A549 (cell line): ENCODE data around the gene TMEM132D. TPM values are rescaled to one million over a fixed set of nuclear protein-coding genes. Genes with fewer than 3 reads are reported as not detected.

Experiments
- ATAC-seq, 2 experiments: fragments of 200-7000 bp in 1 of 2; fragments of >200 bp in 1 of 2; cut with Nextera tagmentation in 1 of 2; cut with Tn5 transposase in 1 of 2; 3 replicates each; pipeline versions ENCODE4 v1.8.0 to v1.9.1; 2018 to 2020; ENCODE audit warnings: mild to moderate bottlenecking in 1 of 2, moderate library complexity in 1 of 2
- CTCF ChIA-PET: fragments of 300-600 bp; sonication (Branson Sonifier 250); formaldehyde crosslinking; extraction: SDS; loops from one replicate; lab custom pipeline; 2021; ENCODE audit warnings: antibody characterized with exemption, inconsistent platforms; lab: Yijun Ruan, JAX
- POLR2A ChIA-PET: fragments of 350-600 bp; formaldehyde crosslinking; extraction: SDS; loops from one replicate; lab custom pipeline; 2021; ENCODE audit warnings: antibody characterized with exemption, inconsistent platforms; lab: Yijun Ruan, JAX
- DNase-seq, 2 experiments: peaks; one replicate each; pipeline versions ENCODE4 v3.0.0 to v3.0.0-alpha.2; 2011 to 2016; ENCODE audit warnings: low read depth in 1 of 2, low spot score in 1 of 2
- FAIRE-seq: peaks from 2 replicates; lab custom pipeline; 2011; peaks lifted over from hg19 to GRCh38; lab: Jason Lieb, UNC
- H3K27ac ChIP-seq, 2 experiments: fragments of >200 bp; sonication (Bioruptor Twin); formaldehyde crosslinking; 3 replicates each; pipeline ENCODE4 v1.5.1; 2016 to 2017
- H3K4me1 ChIP-seq: fragments of >200 bp; sonication (Bioruptor Twin); formaldehyde crosslinking; 3 replicates; pipeline ENCODE4 v1.6.1; 2016
- H3K4me2 ChIP-seq: fragments of >200 bp; sonication (Bioruptor Twin); formaldehyde crosslinking; 3 replicates; pipeline ENCODE4 v1.6.1; 2016
- H3K4me3 ChIP-seq: fragments of >200 bp; sonication (Bioruptor Twin); formaldehyde crosslinking; 3 replicates; pipeline ENCODE4 v1.5.1; 2016
- H3K9me3 ChIP-seq: fragments of >200 bp; sonication (Bioruptor Twin); formaldehyde crosslinking; 3 replicates; pipeline ENCODE4 v1.6.1; 2016
- BCL3 ChIP-seq: fragments of >200 bp; sonication (Bioruptor Twin); formaldehyde crosslinking; IDR thresholded peaks from 3 replicates; pipeline ENCODE4 v1.6.1; 2016
- CBX2 ChIP-seq: fragments of 200-600 bp; sonication (generic); IDR thresholded peaks from 2 replicates; pipeline ENCODE4 v1.6.1; 2016; ENCODE audit warnings: low read depth, mild to moderate bottlenecking, borderline replicate concordance
- CBX8 ChIP-seq: fragments of 200-600 bp; sonication (generic); IDR thresholded peaks from 2 replicates; pipeline ENCODE4 v1.6.1; 2016
- CEBPB ChIP-seq, 2 experiments: fragments of >200 bp in 1 of 2; sonication (Bioruptor Twin) in 1 of 2; formaldehyde crosslinking in 1 of 2; IDR thresholded peaks; 2 replicates each; pipeline ENCODE4 v1.6.1; 2012 to 2016
- CHD2 ChIP-seq: fragments of 150-350 bp; IDR thresholded peaks from 2 replicates; pipeline ENCODE4 v1.6.1; 2014; ENCODE audit warnings: low read length; ENCODE audit not compliant: partially characterized antibody
- CTCF ChIP-seq: fragments of >200 bp; sonication (Bioruptor Twin); formaldehyde crosslinking; IDR thresholded peaks from 3 replicates; pipeline ENCODE4 v1.5.1; 2016
- E2F6 ChIP-seq: IDR thresholded peaks from 2 replicates; pipeline ENCODE4 v1.6.1; 2012; ENCODE audit warnings: low read depth, borderline replicate concordance
- EP300 ChIP-seq, 2 experiments: fragments of >200 bp; sonication (Bioruptor Twin); formaldehyde crosslinking; IDR thresholded peaks; 2 replicates in 1 of 2; 3 replicates in 1 of 2; pipeline ENCODE4 v1.6.1; 2016 to 2017
- FOSL2 ChIP-seq, 2 experiments: fragments of 450-650 bp in 1 of 2; fragments of >200 bp in 1 of 2; sonication (Bioruptor Twin) in 1 of 2; formaldehyde crosslinking; IDR thresholded peaks; 2 replicates each; pipeline versions ENCODE4 v1.5.0 to v1.6.1; 2016 to 2020; ENCODE audit warnings: mild to moderate bottlenecking in 1 of 2, moderate library complexity in 1 of 2
- FOXS1 ChIP-seq: fragments of 250-450 bp; sonication (Bioruptor Pico); IDR thresholded peaks from 2 replicates; pipeline ENCODE4 v1.5.0; 2020; ENCODE audit warnings: mild to moderate bottlenecking, moderate library complexity
- HES2 ChIP-seq: fragments of >200 bp; sonication (Bioruptor Twin); formaldehyde crosslinking; IDR thresholded peaks from 2 replicates; pipeline ENCODE4 v1.6.1; 2016
- HOXB5 ChIP-seq: fragments of 250-450 bp; sonication (Bioruptor Pico); IDR thresholded peaks from 2 replicates; pipeline ENCODE4 v1.5.0; 2020; ENCODE audit warnings: mild to moderate bottlenecking, moderate library complexity
- MAFK ChIP-seq: fragments of 450-650 bp; IDR thresholded peaks from 2 replicates; pipeline ENCODE4 v1.6.1; 2014; ENCODE audit not compliant: partially characterized antibody
- MAZ ChIP-seq: fragments of 150-350 bp; IDR thresholded peaks from 2 replicates; pipeline ENCODE4 v1.6.1; 2014; ENCODE audit warnings: antibody characterized with exemption, low read depth, low read length, borderline replicate concordance
- PHF8 ChIP-seq: fragments of 200-600 bp; sonication (generic); IDR thresholded peaks from 2 replicates; pipeline ENCODE4 v1.6.1; 2016; ENCODE audit warnings: low read depth, mild to moderate bottlenecking, antibody characterized with exemption, moderate library complexity, borderline replicate concordance
- POLR2AphosphoS2 ChIP-seq: conservative IDR thresholded peaks from 2 replicates; pipeline ENCODE4 v1.6.1; 2012; ENCODE audit warnings: low read length, improper control_type of control experiment, inconsistent platforms
- RCOR1 ChIP-seq: fragments of 150-350 bp; IDR thresholded peaks from 2 replicates; pipeline ENCODE4 v1.6.1; 2014; ENCODE audit warnings: antibody characterized with exemption, low read length, low read depth
- RNF2 ChIP-seq: fragments of 200-600 bp; sonication (generic); IDR thresholded peaks from 2 replicates; pipeline ENCODE4 v1.6.1; 2016; ENCODE audit warnings: low read depth, mild to moderate bottlenecking, antibody characterized with exemption, moderate library complexity, borderline replicate concordance
- SREBF2 ChIP-seq: fragments of 450-650 bp; IDR thresholded peaks from 2 replicates; pipeline ENCODE4 v1.6.1; 2014; ENCODE audit warnings: mild to moderate bottlenecking, moderate library complexity
- TFCP2L1 ChIP-seq: fragments of 250-450 bp; sonication (Bioruptor Pico); IDR thresholded peaks from 2 replicates; pipeline ENCODE4 v1.5.0; 2021; ENCODE audit warnings: mild to moderate bottlenecking
- TP53 ChIP-seq: fragments of 250-450 bp; sonication (Bioruptor Pico); IDR thresholded peaks from 2 replicates; pipeline ENCODE4 v1.5.0; 2021; ENCODE audit warnings: mild to moderate bottlenecking, moderate library complexity
- ZFP36 ChIP-seq: fragments of 450-650 bp; IDR thresholded peaks from 2 replicates; pipeline ENCODE4 v1.6.1; 2014; ENCODE audit warnings: borderline replicate concordance; ENCODE audit not compliant: partially characterized antibody
- ZSCAN20 ChIP-seq: fragments of 250-450 bp; sonication (Bioruptor Pico); IDR thresholded peaks from 2 replicates; pipeline ENCODE4 v1.8.0; 2022; ENCODE audit warnings: mild to moderate bottlenecking, moderate library complexity
- WGBS: methylation state at CpG from one replicate; pipeline ENCODE4 v1.1.6; 2017; ENCODE audit errors: missing lambda C conversion rate; 5-methylcytosine and 5-hydroxymethylcytosine counted together
- polyA plus RNA-seq, 4 experiments: library from polyadenylated mRNA; depleted of rRNA in 3 of 4; stranded (reverse); fragments of >200 nt; fragmentation: RNase III in 1 of 4; extraction: RNeasy Plus Mini Kit Qiagen cat#74134 plus additional on column Dnase treatment in 1 of 4; gene quantifications; 2 replicates in 3 of 4; 3 replicates in 1 of 4; pipeline ENCODE4 v1.2.3, GENCODE V29; 2011 to 2017

The TMEM132D gene
- polyA plus RNA-seq, 2 of the 4 experiments (the other 2 are of a cell fraction), result not detected

GRCh38 chr12:129909051-129910020 lies 5.5 kb upstream of the TMEM132D start:
- ChIA-PET CTCF (no interaction called here), POLR2A (no interaction called here)

GRCh38 chr12:129903092-129903945 lies 506 bp downstream of the TMEM132D start:
- TF ChIP-seq TFCP2L1 (CRISPR knock-in tag) (no peak), EP300 (IDR thresholded peaks at IDR 0.05) (no peak), MAZ (no peak), E2F6 (no peak), POLR2AphosphoS2 (no peak), CBX8 (no peak), BCL3 (no peak), TP53 (CRISPR knock-in tag) (no peak), CTCF (no peak), RCOR1 (no peak), ZSCAN20 (CRISPR knock-in tag) (no peak), HES2 (no peak)
- 54% methylated on average over 23 of the region's 93 CpGs for WGBS
- CTCF ChIA-PET, result interaction anchor here (1.5 kb wide), 1 partner anchor 25 kb away, joined by 3 read pairs; no protein-coding TSS in a partner anchor

More at GRCh38 chr12:129909051-129910020, 5.5 kb upstream of the TMEM132D start:
- Histone ChIP-seq H3K4me3 (no peak overlapping the region), H3K9me3 (no peaks in the 10 kb centered on the region), H3K4me2 (no peak overlapping the region), H3K27ac (no peak overlapping the region), H3K4me1 (no peaks in the 10 kb centered on the region)
- no peak for FAIRE-seq
- TF ChIP-seq MAFK (no peak), POLR2AphosphoS2 (no peak)
- ATAC-seq, result no peak
- DNase-seq, result no peak
- WGBS, result 43% methylated on average over 22 of the region's 22 CpGs

GRCh38 chr12:129902371-129903091 lies 1.3 kb downstream of the TMEM132D start:
- no peaks in the 10 kb centered on the region for H3K4me1 ChIP-seq
- DNase-seq, result no peak
- no peak for FAIRE-seq
- WGBS, result 25% methylated on average over 18 of the region's 19 CpGs
- no peak overlapping the region for H3K27ac ChIP-seq
- ChIA-PET CTCF (no interaction called here), POLR2A (no interaction called here)
- H3K4me2 ChIP-seq, result no peak overlapping the region
- ATAC-seq, result no peak
- no peaks in the 10 kb centered on the region for H3K9me3 ChIP-seq
- no peak overlapping the region for H3K4me3 ChIP-seq
- TF ChIP-seq CTCF, result no peak
- no peak for TF ChIP-seq PHF8
- no peak for TF ChIP-seq FOSL2 (IDR thresholded peaks at IDR 0.05)
- TF ChIP-seq FOSL2 (CRISPR knock-in tag; IDR thresholded peaks at IDR 0.05), result no peak
- TF ChIP-seq CEBPB (IDR thresholded peaks at IDR 0.05), result no peak
- TF ChIP-seq CHD2, result no peak
- TF ChIP-seq FOXS1 (CRISPR knock-in tag), result no peak
- TF ChIP-seq CBX2, result no peak
- no peak for TF ChIP-seq SREBF2
- no peak for TF ChIP-seq ZFP36
- TF ChIP-seq TFCP2L1 (CRISPR knock-in tag), result no peak
- no peak for TF ChIP-seq HOXB5 (CRISPR knock-in tag)
- no peak for TF ChIP-seq RNF2

More at GRCh38 chr12:129903092-129903945, 506 bp downstream of the TMEM132D start:
- ATAC-seq (no peak), DNase-seq (no peak), FAIRE-seq (no peak)
- Histone ChIP-seq H3K9me3 (no peaks in the 10 kb centered on the region), H3K4me1 (no peaks in the 10 kb centered on the region), H3K27ac (no peak overlapping the region), H3K4me3 (no peak overlapping the region), H3K4me2 (no peak overlapping the region)
- POLR2A ChIA-PET, result no interaction called here
